ENCODE results near the gene SATB2.

Gene SATB2

DNA sequence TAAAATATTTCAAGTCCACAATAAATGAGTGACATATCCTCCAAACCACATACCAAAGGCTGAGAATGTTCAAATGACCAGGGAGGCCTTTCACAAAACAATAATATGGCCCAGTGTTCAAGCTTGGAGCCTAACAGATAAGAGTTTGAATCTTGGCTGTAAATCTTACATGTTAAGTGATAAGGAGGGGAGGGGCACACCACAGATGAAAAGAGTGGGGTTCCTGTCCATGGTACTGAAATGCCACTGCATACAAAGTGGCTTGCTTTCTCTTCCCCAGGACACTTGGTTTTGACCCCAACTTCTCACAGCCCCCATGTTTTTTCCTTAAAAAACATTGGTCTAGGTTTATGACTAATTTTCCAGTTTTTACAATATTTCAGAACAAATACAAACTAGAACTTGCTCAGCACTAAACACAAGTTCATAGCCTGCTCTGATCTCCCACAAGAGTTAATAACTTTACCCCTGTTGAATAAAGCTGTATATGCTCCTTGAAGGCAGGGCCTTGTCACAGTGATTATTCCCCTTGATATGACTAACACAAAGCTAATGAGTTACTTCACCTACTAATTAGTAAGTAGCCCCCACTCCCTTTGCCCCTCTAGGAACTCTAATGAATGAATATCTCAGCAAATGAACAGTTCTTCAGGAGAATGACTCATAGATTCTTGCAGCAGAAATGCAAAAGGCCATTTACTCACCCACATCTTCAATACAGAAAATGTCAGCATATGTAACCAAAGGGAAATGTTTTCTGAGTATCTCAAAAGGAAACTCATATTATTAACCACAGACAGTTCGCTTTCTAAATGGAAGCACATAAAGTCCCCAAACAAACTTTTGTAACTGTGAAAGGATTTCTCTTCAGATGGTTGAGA lies 142.2 kb downstream of the SATB2 start:
- no peak for DNase-seq

DNA sequence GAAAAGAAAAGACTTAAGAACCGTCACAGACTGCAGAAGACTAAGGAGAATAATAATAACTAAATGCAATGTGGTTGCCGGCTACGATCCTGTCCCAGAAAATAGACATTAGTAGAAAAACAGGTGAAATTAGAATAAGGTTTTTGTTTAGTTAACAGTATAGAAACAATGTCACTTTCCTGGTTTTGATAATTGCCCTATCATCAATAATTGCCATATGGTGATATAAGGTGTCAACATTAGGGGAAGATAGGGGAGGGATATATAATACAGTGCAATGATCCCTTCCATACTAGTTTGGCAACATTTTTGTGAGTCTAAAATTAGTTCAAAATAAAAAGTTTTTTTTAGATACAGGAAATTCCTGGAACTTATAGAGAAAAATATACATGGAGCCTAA lies 144.8 kb downstream of the SATB2 start:
- no peak for DNase-seq

GRCh38 chr2:199310771-199311585 lies 146.8 kb downstream of the SATB2 start:
- DNase-seq: no peak

DNA sequence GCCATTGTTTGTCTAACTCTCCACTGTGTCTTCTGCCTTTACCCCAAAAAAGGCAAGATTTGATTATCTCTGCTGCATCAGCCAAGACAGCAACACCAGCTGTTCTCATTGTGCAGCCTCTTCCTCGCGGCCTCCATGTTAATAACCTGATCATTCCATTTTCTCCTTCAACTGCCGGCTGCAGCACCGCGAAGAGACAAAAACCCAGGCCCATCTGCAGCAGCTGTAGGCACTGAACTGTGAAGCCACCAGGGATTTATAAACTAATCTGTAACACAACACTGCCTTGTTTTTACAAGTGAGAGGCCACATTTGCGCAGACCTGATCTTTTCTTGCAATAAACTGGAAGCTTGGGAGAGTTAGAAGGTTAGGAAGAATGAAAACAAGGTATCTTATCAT lies 147.8 kb downstream of the SATB2 start:
- DNase-seq: no peak

- DNase-seq: no peak
These were observed 148.3 kb downstream of the SATB2 start for GRCh38 chr2:199309411-199309810.

- DNase-seq: no peak
These were observed 149.2 kb downstream of the SATB2 start for GRCh38 chr2:199308567-199308966.

DNA sequence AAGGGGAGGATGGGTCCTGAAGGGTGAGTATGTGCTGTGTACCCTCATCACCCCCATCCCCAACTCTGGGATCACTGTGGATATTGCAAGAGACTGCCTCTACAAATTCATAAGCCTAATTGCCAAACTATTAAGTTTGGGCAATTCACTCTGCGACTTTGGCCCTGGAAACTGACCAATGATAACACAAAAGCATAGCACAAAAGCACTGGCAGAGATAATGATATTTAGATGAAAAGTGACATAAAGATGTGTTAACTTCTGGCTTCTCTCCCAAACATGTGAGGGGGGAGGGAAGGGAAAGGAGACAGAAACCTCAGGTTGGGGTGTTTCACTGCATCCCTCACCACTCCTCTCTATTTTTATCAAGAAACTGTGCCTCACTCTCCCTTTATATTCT lies 150.3 kb downstream of the SATB2 start:
- DNase-seq: no peak

- DNase-seq: no peak
These were observed 151.6 kb downstream of the SATB2 start for GRCh38 chr2:199306116-199306515.

DNA sequence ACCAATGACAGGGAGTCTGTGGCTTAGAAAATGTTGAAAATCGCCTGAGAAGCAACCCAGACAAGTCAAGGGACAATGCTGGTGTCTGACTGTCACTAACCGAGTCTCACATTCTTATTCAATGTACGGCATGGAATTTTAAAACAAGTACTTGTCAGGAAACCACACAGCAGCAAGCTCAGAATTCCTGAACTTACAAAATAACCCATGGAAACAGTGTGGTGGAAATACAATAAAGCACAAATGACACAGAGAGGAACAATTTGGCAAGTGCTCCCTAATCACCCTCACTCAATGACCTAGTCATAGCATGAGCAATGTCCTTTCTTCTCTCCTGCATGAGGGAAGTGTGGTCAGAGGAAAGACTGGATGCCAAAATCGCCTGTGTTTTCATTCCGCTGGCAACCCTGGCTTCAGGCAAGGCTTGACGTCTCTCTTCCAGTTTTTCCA lies 154.0 kb downstream of the SATB2 start:
- no peak for DNase-seq

GRCh38 chr2:199302851-199303250 lies 154.9 kb downstream of the SATB2 start:
- no peak for DNase-seq

- no peak for DNase-seq
These were observed 169.3 kb downstream of the SATB2 start for GRCh38 chr2:199288424-199288823.

DNA sequence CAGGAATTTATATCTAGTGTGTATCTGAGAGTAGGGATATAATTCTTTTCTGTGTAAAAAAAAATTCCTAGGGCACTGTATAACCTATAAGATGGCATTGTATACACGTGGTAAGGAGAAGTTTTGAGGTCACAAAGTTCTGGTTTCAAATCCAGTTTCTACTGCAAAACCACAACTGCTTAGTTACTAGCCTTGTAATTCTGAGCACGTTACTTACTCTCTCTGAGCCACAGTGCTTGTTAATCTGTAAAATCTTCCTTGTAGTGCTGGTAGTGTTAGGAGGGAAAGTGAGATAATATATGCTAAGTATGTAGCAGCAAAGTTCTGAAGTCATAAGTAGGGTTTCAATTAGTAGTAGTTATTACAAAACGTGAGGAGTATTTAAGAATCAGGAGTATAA lies 175.4 kb downstream of the SATB2 start:
- DNase-seq: no peak

DNA sequence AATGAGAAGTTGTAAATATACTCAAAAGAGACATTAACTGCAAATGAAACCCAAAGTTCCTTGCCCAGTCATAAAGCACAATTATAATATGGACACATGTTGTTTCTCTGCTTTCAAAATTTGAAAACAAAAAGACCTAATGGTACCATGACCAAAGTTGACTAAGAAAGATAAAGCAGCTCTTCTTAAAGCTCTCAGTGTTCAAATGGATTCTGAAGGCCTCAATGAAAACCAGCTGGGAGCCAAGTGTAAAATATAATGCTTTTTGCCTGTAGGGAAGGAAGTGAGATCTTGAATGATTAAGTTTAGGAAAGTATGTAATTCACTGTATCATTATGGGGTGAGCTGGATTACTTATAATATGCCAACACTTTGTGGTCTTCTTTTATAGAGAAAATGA lies 178.6 kb downstream of the SATB2 start:
- no peak for DNase-seq

GRCh38 chr2:199278099-199278498 lies 179.6 kb downstream of the SATB2 start:
- no peak for DNase-seq

DNA sequence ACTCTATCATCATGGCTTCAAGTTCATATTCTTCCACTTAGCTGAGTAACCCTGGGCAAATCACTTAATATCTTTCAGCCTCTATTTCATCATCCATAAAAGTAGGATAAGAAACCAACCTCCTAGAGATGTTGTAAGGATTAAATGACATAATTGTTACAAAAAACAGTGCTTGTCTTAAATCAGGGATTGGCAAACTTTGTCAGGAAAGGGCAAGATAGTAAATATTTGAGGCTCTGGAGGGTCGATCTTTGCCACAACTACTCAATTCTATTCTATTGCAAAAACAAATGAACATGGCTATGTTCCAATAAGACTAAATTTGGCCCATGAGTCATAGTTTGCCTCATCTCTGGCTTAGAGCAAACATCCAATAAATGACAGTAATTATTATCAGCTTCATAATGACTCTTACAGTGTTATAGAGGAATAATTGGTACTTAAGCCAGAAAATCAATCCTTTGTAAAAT lies 184.7 kb downstream of the SATB2 start:
- no peak for DNase-seq

- no peak for DNase-seq
These were observed 195.8 kb downstream of the SATB2 start for GRCh38 chr2:199261936-199262335.

- DNase-seq: no peak
These were observed 196.5 kb downstream of the SATB2 start for GRCh38 chr2:199261239-199261638.

DNA sequence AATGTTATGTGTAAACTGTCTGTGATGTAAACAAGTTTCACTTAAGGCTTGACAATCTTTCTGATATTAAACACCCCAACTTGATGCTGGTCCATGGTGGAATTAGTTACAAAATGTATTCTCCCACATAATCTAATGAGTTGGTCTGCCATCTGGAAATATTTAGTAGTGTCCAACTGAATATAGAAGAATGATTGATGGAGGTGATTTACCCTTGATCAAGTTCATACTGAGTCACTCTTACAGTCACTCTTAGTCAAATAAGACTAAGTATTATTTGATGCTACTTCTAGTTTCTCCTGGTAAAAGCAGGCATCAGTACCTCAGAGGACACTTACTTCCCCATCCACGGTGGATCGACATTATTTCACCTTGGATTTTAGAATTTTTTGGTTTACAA lies 198.1 kb downstream of the SATB2 start:
- DNase-seq: no peak

DNA sequence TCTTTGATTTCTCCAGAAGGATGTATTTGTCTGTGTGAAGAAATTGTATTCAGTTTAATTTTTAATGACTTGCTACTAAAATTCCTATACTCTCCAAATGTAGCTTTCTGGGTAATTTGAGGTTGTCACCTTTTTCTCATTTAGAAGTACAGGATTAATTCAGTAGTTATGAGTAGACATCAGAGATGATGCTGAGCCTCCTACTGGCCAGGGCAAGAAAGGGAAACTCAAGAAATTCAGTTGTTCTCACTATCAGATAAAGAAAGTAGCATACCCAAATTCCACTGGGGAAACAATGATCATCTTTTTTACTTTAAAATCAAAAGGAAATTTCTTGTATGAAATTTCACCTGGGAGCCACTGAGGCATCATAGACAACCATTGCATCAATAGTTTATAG lies 199.4 kb downstream of the SATB2 start:
- DNase-seq: no peak

GRCh38 chr2:199257261-199258224 lies 200.2 kb downstream of the SATB2 start:
- DNase-seq: no peak

- no peak for DNase-seq
These were observed 227.6 kb downstream of the SATB2 start for GRCh38 chr2:199230091-199230490.

Data from CD4-positive, alpha-beta T cell treated with Interferon alpha-2 for 1 hour (primary cell).